Liver (tissue), 3 donors: ENCODE measurements around the gene OR2C3.

ENCODE experiments used
- CTCF ChIP-seq: fragments of 150-350 bp; IDR thresholded peaks from 2 replicates; pipeline ENCODE4 v1.5.1; 2017; ENCODE audit warnings: improper control_type of control experiment, low read depth, low read length; ENCODE audit not compliant: missing input control
- GABPA ChIP-seq, 2 donors: IDR thresholded peaks in 1 of 2; conservative IDR thresholded peaks in 1 of 2; 2 replicates each; pipeline ENCODE4 v1.6.1; 2016; ENCODE audit warnings: antibody characterized with exemption in 2 of 2, mild to moderate bottlenecking in 1 of 2, moderate library complexity in 1 of 2
- RAD21 ChIP-seq, 2 donors: IDR thresholded peaks; 2 replicates each; pipeline ENCODE4 v1.6.1; 2016; ENCODE audit warnings: antibody characterized with exemption in 2 of 2, mild to moderate bottlenecking in 2 of 2
- RXRA ChIP-seq, 2 donors: IDR thresholded peaks; 2 replicates each; pipeline ENCODE4 v1.6.1; 2017 to 2018; ENCODE audit warnings: antibody characterized with exemption in 2 of 2, mild to moderate bottlenecking in 1 of 2
- donor health status: healthy.
- donor health status: healthy.

- TF ChIP-seq CTCF (no peak), RXRA (IDR thresholded peaks at IDR 0.05) (no peak), RAD21 (IDR thresholded peaks at IDR 0.05) (no peak), GABPA (IDR thresholded peaks at IDR 0.05 in 1 of 2, conservative IDR thresholded peaks at IDR 0.05 in 1 of 2) (no peak)
Measured at GRCh38 chr1:247574664-247575063, 38.4 kb upstream of the OR2C3 start.
